IgD-negative memory B cell (primary cell): ENCODE data around the gene HYAL2. TPM values are rescaled to one million over a fixed set of nuclear protein-coding genes. Genes with fewer than 3 reads are reported as not detected.
"Not testable (repeated sequence)": the region's sequence is repeated elsewhere in the genome, so short reads cannot be mapped to it uniquely, and the experiment has no call there.

Source experiments
- H3K27ac Mint-ChIP-seq, 3 donors: one replicate each; pipeline ENCODE4 v1.8.0; 2020 to 2022; ENCODE audit warnings: mild to moderate bottlenecking in 3 of 3, mixed read lengths in 3 of 3, moderate library complexity in 1 of 3
- H3K27me3 Mint-ChIP-seq: one replicate; pipeline ENCODE4 v1.8.0; 2021; ENCODE audit warnings: mixed read lengths
- H3K36me3 Mint-ChIP-seq: one replicate; pipeline ENCODE4 v1.8.0; 2020; ENCODE audit warnings: mild to moderate bottlenecking, mixed read lengths
- H3K4me1 Mint-ChIP-seq, 3 donors: one replicate each; pipeline ENCODE4 v1.8.0; 2020 to 2022; ENCODE audit warnings: mixed read lengths in 3 of 3, mild to moderate bottlenecking in 1 of 3
- H3K4me3 Mint-ChIP-seq, 4 donors: one replicate each; pipeline ENCODE4 v1.8.0; 2020 to 2022; ENCODE audit warnings: mild to moderate bottlenecking in 4 of 4, mixed read lengths in 4 of 4, moderate library complexity in 3 of 4
- H3K9me3 Mint-ChIP-seq, 3 donors: one replicate each; pipeline ENCODE4 v1.8.0; 2020 to 2021; ENCODE audit warnings: mixed read lengths in 3 of 3, mild to moderate bottlenecking in 1 of 3
- polyA plus RNA-seq: library from polyadenylated mRNA; unstranded; fragments of 300-500 nt; fragmentation: Illumina TruSeq; gene quantifications from one replicate; pipeline ENCODE4 v1.2.3, GENCODE V29; 2021

The HYAL2 gene
- polyA plus RNA-seq, 1 donor from 2014 or later = 7.3 TPM

GRCh38 chr3:50273689-50274065 is 48.9 kb downstream of the HYAL2 start:
- Mint-ChIP-seq H3K27me3 (peaks cover 31% of the 10 kb centered on the region), H3K27ac (peak overlapping the region in 2 of 3 donors; percentile 69 to 92), H3K4me1 (peaks cover 12 to 19% (median 16%) of the 10 kb centered on the region in 3 donors), H3K4me3 (no peak overlapping the region), H3K36me3 (no peaks in the 10 kb centered on the region), H3K9me3 (no peaks in the 10 kb centered on the region)

DNA sequence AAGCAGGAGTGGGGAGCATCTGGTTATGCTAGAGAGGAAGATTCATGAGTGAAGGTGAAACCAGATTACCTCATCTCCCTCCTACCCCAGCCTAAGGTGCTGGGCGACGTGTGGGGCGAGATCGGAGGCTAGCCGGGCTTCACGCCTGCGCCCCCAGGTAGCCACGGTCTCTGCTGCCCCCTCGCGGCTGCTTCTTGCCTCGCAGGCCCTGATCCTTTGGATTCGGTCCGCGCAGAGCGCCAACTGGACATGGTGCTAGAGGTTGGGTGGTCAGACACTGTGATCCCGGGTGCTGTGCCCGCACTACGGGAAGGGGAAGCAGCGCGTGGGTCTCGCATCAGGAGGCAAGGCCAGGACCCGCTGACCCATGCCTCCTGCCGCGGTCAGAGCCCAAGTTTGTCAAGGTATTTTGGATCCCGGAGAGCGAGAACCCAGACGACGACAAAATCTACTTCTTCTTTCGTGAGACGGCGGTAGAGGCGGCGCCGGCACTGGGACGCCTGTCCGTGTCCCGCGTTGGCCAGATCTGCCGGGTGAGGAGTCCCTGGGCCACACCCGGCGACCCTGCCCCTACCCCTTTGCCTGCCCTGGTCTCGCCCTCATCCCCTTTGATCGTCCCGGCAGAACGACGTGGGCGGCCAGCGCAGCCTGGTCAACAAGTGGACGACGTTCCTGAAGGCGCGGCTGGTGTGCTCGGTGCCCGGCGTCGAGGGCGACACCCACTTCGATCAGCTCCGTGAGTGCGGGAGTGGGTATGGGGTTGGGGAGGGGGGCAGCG is 49.4 kb downstream of the HYAL2 start:
- peaks cover 31% of the 10 kb centered on the region for H3K27me3 Mint-ChIP-seq
- H3K4me1 Mint-ChIP-seq = peaks cover 12 to 19% (median 16%) of the 10 kb centered on the region in 3 donors
- peak overlapping the region in 2 of 3 donors; percentile 88 to 96 for H3K27ac Mint-ChIP-seq
- peak overlapping the region; percentile 50 to 95 (median 78) for H3K4me3 Mint-ChIP-seq
- no peaks in the 10 kb centered on the region for H3K36me3 Mint-ChIP-seq
- no peaks in the 10 kb centered on the region for H3K9me3 Mint-ChIP-seq

- H3K9me3 Mint-ChIP-seq, H3K36me3 Mint-ChIP-seq: not testable (repeated sequence)
- Mint-ChIP-seq H3K4me1 (peaks cover 12 to 19% (median 16%) of the 10 kb centered on the region in 3 donors), H3K27ac (peak overlapping the region in 2 of 3 donors; percentile 88 to 96), H3K4me3 (peak overlapping the region in 1 of 4 donors; percentile 50), H3K27me3 (peaks cover 29% of the 10 kb centered on the region)
These were observed 50.0 kb downstream of the HYAL2 start for GRCh38 chr3:50272538-50272910.

- H3K27ac Mint-ChIP-seq = peak overlapping the region in 1 of 3 donors; percentile 13
- peak overlapping the region in 2 of 4 donors; percentile 18 to 21 for H3K4me3 Mint-ChIP-seq
- H3K27me3 Mint-ChIP-seq = peaks cover 27% of the 10 kb centered on the region
- no peaks in the 10 kb centered on the region for H3K9me3 Mint-ChIP-seq
- no peaks in the 10 kb centered on the region for H3K36me3 Mint-ChIP-seq
- peaks cover 12 to 19% (median 16%) of the 10 kb centered on the region in 3 donors for H3K4me1 Mint-ChIP-seq
These were observed 51.1 kb downstream of the HYAL2 start for GRCh38 chr3:50271314-50271936.

- Mint-ChIP-seq H3K4me1 (peaks cover 12 to 16% (median 13%) of the 10 kb centered on the region in 3 donors), H3K27ac (no peak overlapping the region), H3K27me3 (peaks cover 23% of the 10 kb centered on the region), H3K4me3 (no peak overlapping the region), H3K9me3 (no peaks in the 10 kb centered on the region), H3K36me3 (no peaks in the 10 kb centered on the region)
These were observed 51.9 kb downstream of the HYAL2 start for GRCh38 chr3:50270422-50271224.

DNA sequence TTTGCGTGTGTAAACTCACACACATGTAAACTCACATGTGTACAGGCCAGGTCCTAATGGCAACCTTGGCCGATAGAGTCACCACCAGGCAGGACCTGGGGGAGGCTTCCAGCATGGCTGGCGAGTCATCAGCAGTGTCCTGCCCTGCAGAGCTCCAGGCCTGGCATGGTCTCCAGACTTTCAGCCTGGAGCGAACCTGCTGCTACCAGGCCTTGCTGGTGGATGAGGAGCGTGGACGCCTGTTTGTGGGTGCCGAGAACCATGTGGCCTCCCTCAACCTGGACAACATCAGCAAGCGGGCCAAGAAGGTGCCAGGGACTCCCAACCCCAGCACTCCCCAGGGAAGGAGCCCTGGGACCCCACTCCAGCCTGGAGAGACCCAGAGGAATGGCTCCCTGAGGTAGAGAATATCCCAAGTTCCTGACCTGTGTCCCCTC is 52.5 kb downstream of the HYAL2 start:
- Mint-ChIP-seq H3K4me1 (peaks cover 11 to 16% (median 12%) of the 10 kb centered on the region in 3 donors), H3K4me3 (no peak overlapping the region), H3K27ac (no peak overlapping the region), H3K27me3 (peaks cover 16% of the 10 kb centered on the region), H3K36me3 (no peaks in the 10 kb centered on the region), H3K9me3 (no peaks in the 10 kb centered on the region)

GRCh38 chr3:50269460-50269859 is 53.1 kb downstream of the HYAL2 start:
- Mint-ChIP-seq H3K9me3 (no peaks in the 10 kb centered on the region), H3K4me3 (no peak overlapping the region), H3K27ac (peak overlapping the region in 2 of 3 donors; percentile 25 to 61), H3K4me1 (peaks cover 9 to 15% (median 11%) of the 10 kb centered on the region in 3 donors), H3K27me3 (peaks cover 13% of the 10 kb centered on the region), H3K36me3 (no peaks in the 10 kb centered on the region)

GRCh38 chr3:50268703-50269451 is 53.7 kb downstream of the HYAL2 start, which contains the start of gene SEMA3B:
TSS of gene SEMA3B (plus strand) at chr3:50269147. CDS start at chr3:50269241, 94 bp downstream.
- no peaks in the 10 kb centered on the region for H3K36me3 Mint-ChIP-seq
- H3K27me3 Mint-ChIP-seq = peaks cover 8% of the 10 kb centered on the region
- H3K4me3 Mint-ChIP-seq = no peak within 1 kb of the TSS
- no peaks in the 10 kb centered on the region for H3K9me3 Mint-ChIP-seq
- H3K27ac Mint-ChIP-seq = peak within 1 kb of the TSS in 2 of 3 donors; percentile 25 to 61
- H3K4me1 Mint-ChIP-seq = peaks cover 5 to 11% (median 5%) of the 10 kb centered on the region in 3 donors

- Mint-ChIP-seq H3K27ac (no peak overlapping the region), H3K36me3 (no peaks in the 10 kb centered on the region), H3K9me3 (no peaks in the 10 kb centered on the region), H3K27me3 (peaks cover 6% of the 10 kb centered on the region), H3K4me3 (no peak overlapping the region), H3K4me1 (peaks cover 4 to 10% (median 5%) of the 10 kb centered on the region in 3 donors)
These were observed 54.3 kb downstream of the HYAL2 start for GRCh38 chr3:50268276-50268675.

Other genes with a start within 250 kb of the HYAL2 start
- gene RBM5, start 233.8 kb downstream of the HYAL2 start, polyA plus RNA-seq = 47.4 TPM
- not detected for gene SEMA3F, start 167.4 kb downstream of the HYAL2 start, polyA plus RNA-seq
- not detected for gene GNAT1, start 131.1 kb downstream of the HYAL2 start, polyA plus RNA-seq
- not detected for gene SLC38A3, start 117.5 kb downstream of the HYAL2 start, polyA plus RNA-seq
- 689 TPM for gene GNAI2, start 86.5 kb downstream of the HYAL2 start, polyA plus RNA-seq
- not detected for gene SEMA3B, start 53.6 kb downstream of the HYAL2 start, polyA plus RNA-seq
- 0.30 TPM for gene LSMEM2, start 43.7 kb downstream of the HYAL2 start, polyA plus RNA-seq
- gene IFRD2, start 30.3 kb downstream of the HYAL2 start, polyA plus RNA-seq = 58.6 TPM
- 5.3 TPM for gene HYAL3, start 23.3 kb downstream of the HYAL2 start, polyA plus RNA-seq
- 20.5 TPM for gene NAA80, start 23.3 kb downstream of the HYAL2 start, polyA plus RNA-seq
- 0.14 TPM for gene HYAL1, start 19.2 kb downstream of the HYAL2 start, polyA plus RNA-seq
- gene TUSC2, start 5.5 kb upstream of the HYAL2 start, polyA plus RNA-seq = 51.4 TPM
- 155 TPM for gene RASSF1, start 18.1 kb upstream of the HYAL2 start, polyA plus RNA-seq
- not detected for gene ZMYND10, start 23.0 kb upstream of the HYAL2 start, polyA plus RNA-seq
- gene NPRL2, start 28.0 kb upstream of the HYAL2 start, polyA plus RNA-seq = 30.4 TPM
- gene CYB561D2, start 28.1 kb upstream of the HYAL2 start, polyA plus RNA-seq = 63.3 TPM
- gene TMEM115, start 36.8 kb upstream of the HYAL2 start, polyA plus RNA-seq = 33.9 TPM
- 0.11 TPM for gene CACNA2D2, start 180.9 kb upstream of the HYAL2 start, polyA plus RNA-seq
- gene C3orf18, start 245.0 kb upstream of the HYAL2 start, polyA plus RNA-seq = 7.9 TPM
- gene HEMK1, start 246.8 kb upstream of the HYAL2 start, polyA plus RNA-seq = 30.5 TPM